HG02970 (cell line): ENCODE measurements around the gene OR10A3.
"Not testable (repeated sequence)": the region's sequence is repeated elsewhere in the genome, so short reads cannot be mapped to it uniquely, and the experiment has no call there.

Source experiments
- ATAC-seq: cut with Tn5 transposase; IDR thresholded peaks from one replicate; pipeline ENCODE4 v1.9.1; 2021; ENCODE audit warnings: mild to moderate bottlenecking, moderate library complexity, moderate number of reproducible peaks; ENCODE audit not compliant: unreplicated experiment, low FRiP score

Gene OR10A3

GRCh38 chr11:7941608-7942007 is at the start of gene OR10A3:
TSS of gene OR10A3 (minus strand) at chr11:7941708. CDS start at chr11:7939520, 2,188 bp downstream.
- ATAC-seq, result no peak

GRCh38 chr11:7987560-7987883 is 46.0 kb upstream of the OR10A3 start:
- not testable (repeated sequence) for ATAC-seq

GRCh38 chr11:7986768-7987559 is 45.5 kb upstream of the OR10A3 start, which contains the start of gene EIF3F:
TSS of gene EIF3F (plus strand) at chr11:7987337. CDS start at chr11:7987353, 16 bp downstream.
- ATAC-seq, result peak; percentile 93

GRCh38 chr11:7983832-7984590 is 42.5 kb upstream of the OR10A3 start:
- ATAC-seq, result no peak

- peak; percentile 40 for ATAC-seq
These were observed 41.1 kb upstream of the OR10A3 start for GRCh38 chr11:7982582-7983119.

GRCh38 chr11:7981619-7982157 is 40.2 kb upstream of the OR10A3 start:
- no peak for ATAC-seq

- no peak for ATAC-seq
These were observed 35.9 kb upstream of the OR10A3 start for GRCh38 chr11:7977232-7977917.

- ATAC-seq, result no peak
These were observed 33.2 kb upstream of the OR10A3 start for GRCh38 chr11:7974668-7975067.

GRCh38 chr11:7973011-7973410 is 31.5 kb upstream of the OR10A3 start:
- ATAC-seq, result no peak

- no peak for ATAC-seq
These were observed 30.3 kb upstream of the OR10A3 start for GRCh38 chr11:7971846-7972245.

GRCh38 chr11:7969756-7970646 is 28.5 kb upstream of the OR10A3 start:
- no peak for ATAC-seq

GRCh38 chr11:7968686-7969085 is 27.2 kb upstream of the OR10A3 start:
- ATAC-seq, result no peak

GRCh38 chr11:7967826-7968225 is 26.3 kb upstream of the OR10A3 start:
- ATAC-seq, result no peak

- ATAC-seq, result no peak
These were observed 25.6 kb upstream of the OR10A3 start for GRCh38 chr11:7967097-7967496.

GRCh38 chr11:7965386-7965785 is 23.9 kb upstream of the OR10A3 start, which contains the start of gene NLRP10:
TSS of gene NLRP10 (minus strand) at chr11:7965447. CDS start at chr11:7963495, 1,952 bp downstream.
- ATAC-seq, result no peak

- ATAC-seq, result no peak
These were observed 23.4 kb upstream of the OR10A3 start for GRCh38 chr11:7964873-7965272.

- ATAC-seq, result no peak
These were observed 22.8 kb upstream of the OR10A3 start for GRCh38 chr11:7964261-7964660.

GRCh38 chr11:7955191-7955590 is 13.7 kb upstream of the OR10A3 start:
- no peak for ATAC-seq

- ATAC-seq, result no peak
These were observed 8.4 kb upstream of the OR10A3 start for GRCh38 chr11:7949934-7950333.

- ATAC-seq, result no peak
These were observed 2.6 kb upstream of the OR10A3 start for GRCh38 chr11:7944123-7944522.
